Psoas muscle (tissue), 8 donors: ENCODE data around the gene CHIA. TPM values are rescaled to one million over a fixed set of nuclear protein-coding genes. Genes with fewer than 3 reads are reported as not detected.

Source experiments
- ATAC-seq, 4 donors: fragments of 200-7000 bp; cut with Tn5 transposase; one replicate each; pipeline ENCODE4 v1.9.1; 2020; ENCODE audit warnings: moderate library complexity in 3 of 4, mild to moderate bottlenecking in 2 of 4
- DNase-seq, 2 donors: peaks; one replicate each; pipeline ENCODE4 v3.0.0-alpha.2; 2020
- H3K27ac ChIP-seq: fragments of 200-600 bp; one replicate; pipeline ENCODE4 v1.8.0; 2022
- H3K27me3 ChIP-seq, 3 donors: fragments of 200-600 bp in 1 of 3; one replicate each; pipeline versions ENCODE4 v1.6.1 to v1.8.0; 2013 to 2022; ENCODE audit warnings: low read length in 2 of 3, mild to moderate bottlenecking in 2 of 3, moderate library complexity in 1 of 3; ENCODE audit not compliant: insufficient read depth in 3 of 3
- H3K36me3 ChIP-seq, 2 donors: fragments of 200-600 bp in 1 of 2; one replicate each; pipeline versions ENCODE4 v1.6.1 to v1.8.0; 2013 to 2022; ENCODE audit warnings: low read depth in 1 of 2, mild to moderate bottlenecking in 1 of 2, moderate library complexity in 1 of 2; ENCODE audit not compliant: insufficient read depth in 1 of 2
- H3K4me1 ChIP-seq: fragments of 200-600 bp; one replicate; pipeline ENCODE4 v1.8.0; 2022
- H3K4me3 ChIP-seq: fragments of 200-600 bp; one replicate; pipeline ENCODE4 v1.8.0; 2022; ENCODE audit warnings: mild to moderate bottlenecking
- H3K9me3 ChIP-seq: fragments of 200-600 bp; one replicate; pipeline ENCODE4 v1.8.0; 2022
- WGBS, 3 donors: extraction: QIAGEN DNeasy Blood & Tissue Kit; methylation state at CpG; one replicate each; pipeline versions ENCODE4 v1.1.6 to v1.1.7; 2013; 5-methylcytosine and 5-hydroxymethylcytosine counted together
- intact Hi-C, 2 donors: fragments of 100-400 bp; cut with DNase I; formaldehyde crosslinking; loops; one replicate each; pipeline versions ENCODE4 v1.11.0 to v1.14.2; 2022
- polyA plus RNA-seq, 3 donors: library from polyadenylated mRNA; stranded (reverse); fragments of 200-250 nt; gene quantifications; one replicate each; pipeline ENCODE4 v1.2.3, GENCODE V29; 2013
- total RNA-seq, 4 donors: library from RNA; stranded (reverse); fragmentation: NEBNext Ultra II Directional in 2 of 4; extraction: Animal tissue kit (Norgen Biotek cat#: 25700) in 2 of 4; gene quantifications; one replicate each; pipeline versions ENCODE4 v1.2.1 to v1.2.4, GENCODE V29; 2021 to 2023
- TF ChIP-seq, protein P1 (sequence below): fragments of 200-600 bp; IDR thresholded peaks from one replicate; pipeline ENCODE4 v1.8.0; 2022; ENCODE audit warnings: antibody characterized with exemption
- donor health status: healthy with polysubstance abuse.
- donor health status: DM: no; HTN: no; CAD: no; lungs with moderate emphysema.
- donor health status: Bipolar disorder and iron deficiency.
- donor health status: healthy.
- donor health status: DM: yes; HTN: yes; CAD: no.
- donor health status: DM: no; HTN: no; CAD: no.
- donor health status: DM: no; HTN: no; CAD: no.
- donor health status: DM: yes; HTN: yes; CAD: no.

The CHIA gene
- total and polyA plus RNA-seq, 7 donors = 0.04 to 0.27 TPM; not detected in 5

- Histone ChIP-seq H3K27me3 (peaks cover 0 to 7% (median 0%) of the 10 kb centered on the region in 3 donors), H3K4me1 (no peaks in the 10 kb centered on the region), H3K9me3 (no peaks in the 10 kb centered on the region), H3K4me3 (no peak overlapping the region), H3K27ac (no peak overlapping the region), H3K36me3 (no peaks in the 10 kb centered on the region)
- intact Hi-C loops = no loop called here
- WGBS, 3 donors = 83 to 90% (median 90%) methylated on average over 9 of the region's 9 CpGs
- TF ChIP-seq, protein P1, sequence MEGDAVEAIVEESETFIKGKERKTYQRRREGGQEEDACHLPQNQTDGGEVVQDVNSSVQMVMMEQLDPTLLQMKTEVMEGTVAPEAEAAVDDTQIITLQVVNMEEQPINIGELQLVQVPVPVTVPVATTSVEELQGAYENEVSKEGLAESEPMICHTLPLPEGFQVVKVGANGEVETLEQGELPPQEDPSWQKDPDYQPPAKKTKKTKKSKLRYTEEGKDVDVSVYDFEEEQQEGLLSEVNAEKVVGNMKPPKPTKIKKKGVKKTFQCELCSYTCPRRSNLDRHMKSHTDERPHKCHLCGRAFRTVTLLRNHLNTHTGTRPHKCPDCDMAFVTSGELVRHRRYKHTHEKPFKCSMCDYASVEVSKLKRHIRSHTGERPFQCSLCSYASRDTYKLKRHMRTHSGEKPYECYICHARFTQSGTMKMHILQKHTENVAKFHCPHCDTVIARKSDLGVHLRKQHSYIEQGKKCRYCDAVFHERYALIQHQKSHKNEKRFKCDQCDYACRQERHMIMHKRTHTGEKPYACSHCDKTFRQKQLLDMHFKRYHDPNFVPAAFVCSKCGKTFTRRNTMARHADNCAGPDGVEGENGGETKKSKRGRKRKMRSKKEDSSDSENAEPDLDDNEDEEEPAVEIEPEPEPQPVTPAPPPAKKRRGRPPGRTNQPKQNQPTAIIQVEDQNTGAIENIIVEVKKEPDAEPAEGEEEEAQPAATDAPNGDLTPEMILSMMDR = no peak
- DNase-seq (no peak), ATAC-seq (no peak)
Observed at GRCh38 chr1:111361761-111362160, 71.1 kb downstream of the CHIA start.

DNA sequence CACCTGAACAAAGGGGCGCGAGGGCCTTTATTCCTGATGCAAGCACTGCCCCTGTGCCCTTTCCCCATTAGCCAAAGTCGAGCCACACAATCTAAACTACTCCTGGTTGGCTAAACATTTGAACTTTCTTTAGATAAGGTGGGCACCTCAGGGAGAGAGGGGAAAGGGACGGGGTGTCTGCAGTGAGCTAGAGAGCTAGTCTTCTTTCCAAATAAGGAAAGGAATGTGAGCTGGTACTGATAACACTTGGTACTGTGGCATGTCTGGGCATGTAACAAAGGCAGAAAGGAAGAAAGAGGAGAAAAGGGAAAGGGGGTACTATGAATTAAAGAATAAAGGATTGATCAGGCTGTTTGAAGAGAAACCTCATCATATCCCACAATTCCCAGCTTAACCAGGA is 74.0 kb downstream of the CHIA start:
- intact Hi-C loops = no loop called here
- TF ChIP-seq, protein P1 = no peak
- WGBS, 3 donors = 65 to 69% (median 67%) methylated on average over 4 of the region's 4 CpGs
- ATAC-seq = no peak
- Histone ChIP-seq H3K27me3 (peaks cover 0 to 15% (median 0%) of the 10 kb centered on the region in 3 donors), H3K36me3 (no peaks in the 10 kb centered on the region), H3K4me3 (no peak overlapping the region), H3K9me3 (no peaks in the 10 kb centered on the region), H3K4me1 (no peaks in the 10 kb centered on the region), H3K27ac (no peak overlapping the region)
- DNase-seq = no peak

- H3K4me1 ChIP-seq = no peaks in the 10 kb centered on the region
Observed at GRCh38 chr1:111366256-111366655, 75.6 kb downstream of the CHIA start.

GRCh38 chr1:111369177-111369576 is 78.5 kb downstream of the CHIA start:
- H3K4me1 ChIP-seq = no peaks in the 10 kb centered on the region
- peaks cover 0 to 16% (median 0%) of the 10 kb centered on the region in 3 donors for H3K27me3 ChIP-seq
- intact Hi-C loops = no loop called here
- DNase-seq (no peak), ATAC-seq (no peak)
- no peaks in the 10 kb centered on the region for H3K9me3 ChIP-seq
- no peak overlapping the region for H3K4me3 ChIP-seq
- TF ChIP-seq, protein P1 = no peak
- 19 to 34% (median 24%) methylated on average over 2 of the region's 2 CpGs for WGBS, 3 donors
- H3K27ac ChIP-seq = no peak overlapping the region
- H3K36me3 ChIP-seq = no peaks in the 10 kb centered on the region

More at GRCh38 chr1:111366256-111366655, 75.6 kb downstream of the CHIA start:
- 64 to 73% (median 72%) methylated on average over 1 of the region's 1 CpG for WGBS, 3 donors
- H3K9me3 ChIP-seq = no peaks in the 10 kb centered on the region
- peaks cover 0 to 15% (median 0%) of the 10 kb centered on the region in 3 donors for H3K27me3 ChIP-seq
- no peak for DNase-seq
- TF ChIP-seq, protein P1 = no peak
- intact Hi-C loops = no loop called here
- no peak overlapping the region for H3K27ac ChIP-seq
- ATAC-seq = no peak
- H3K4me3 ChIP-seq = no peak overlapping the region
- H3K36me3 ChIP-seq = no peaks in the 10 kb centered on the region

DNA sequence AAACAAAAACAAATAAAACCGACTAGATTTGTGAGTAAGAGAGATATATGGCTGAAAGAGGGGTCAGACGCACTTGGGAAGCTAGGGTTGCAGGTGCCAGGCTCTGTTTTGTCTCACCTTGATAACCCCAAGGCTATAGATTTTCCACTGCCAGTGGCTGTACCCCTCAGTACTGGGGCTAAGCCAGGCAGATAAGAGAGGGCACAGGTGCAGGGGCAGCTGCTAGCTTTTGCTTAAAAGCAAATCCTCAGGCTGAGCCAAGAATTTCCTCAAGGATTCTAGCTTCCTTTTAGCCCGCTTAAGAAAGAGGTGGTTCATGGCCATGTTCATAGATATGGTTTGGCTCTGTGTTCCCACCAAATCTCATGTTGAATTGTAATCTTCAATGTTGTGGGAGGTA is 79.0 kb downstream of the CHIA start:
- Histone ChIP-seq H3K36me3 (no peaks in the 10 kb centered on the region), H3K27ac (no peak overlapping the region), H3K9me3 (no peaks in the 10 kb centered on the region), H3K4me3 (no peak overlapping the region), H3K27me3 (peaks cover 0 to 20% (median 0%) of the 10 kb centered on the region in 3 donors), H3K4me1 (no peaks in the 10 kb centered on the region)
- ATAC-seq (no peak), DNase-seq (no peak)
- 24 to 33% (median 31%) methylated on average over 3 of the region's 3 CpGs for WGBS, 3 donors
- TF ChIP-seq, protein P1 = no peak
- intact Hi-C loops = no loop called here
